Measurements from ENCODE around the gene UNC13D. TPM values are rescaled to one million over a fixed set of nuclear protein-coding genes. Genes with fewer than 3 reads are reported as not detected.
"Not testable (repeated sequence)": the region's sequence is repeated elsewhere in the genome, so short reads cannot be mapped to it uniquely, and the experiment has no call there.

The UNC13D gene
- total RNA-seq, 1 donor from 2014 or later: 2.7 TPM

- Histone ChIP-seq H3K27me3 (ENCODE audit: insufficient read depth, low read length) (no peaks in the 10 kb centered on the region), H3K4me1 (ENCODE audit: insufficient read depth, low read length) (peaks cover 8% of the 10 kb centered on the region), H3K79me2 (ENCODE audit: insufficient read depth, low read length) (no peaks in the 10 kb centered on the region), H3K4me3 (ENCODE audit: insufficient read depth, low read depth, low read length) (no peak overlapping the region), H3K4me2 (ENCODE audit: low read length) (no peak overlapping the region), H3K27ac (ENCODE audit: low read depth, low read length) (no peak overlapping the region), H2AFZ (ENCODE audit: low read depth, low read length) (no peak overlapping the region), H3K36me3 (ENCODE audit: insufficient read depth, low read length) (no peaks in the 10 kb centered on the region), H4K20me1 (ENCODE audit: insufficient read depth, low read length) (no peaks in the 10 kb centered on the region), H3K9me3 (ENCODE audit: insufficient read depth, low read depth, low read length) (no peaks in the 10 kb centered on the region), H3K9ac (ENCODE audit: low read length) (no peak overlapping the region)
- Mint-ChIP-seq H3K9me3 (ENCODE audit: unreplicated experiment) (no peaks in the 10 kb centered on the region), H3K27ac (ENCODE audit: unreplicated experiment) (peak overlapping the region; percentile 81), H3K27me3 (ENCODE audit: low read depth, unreplicated experiment) (no peaks in the 10 kb centered on the region), H3K36me3 (ENCODE audit: low read depth, unreplicated experiment) (peaks cover 3% of the 10 kb centered on the region), H3K4me1 (ENCODE audit: low read depth, unreplicated experiment) (peaks cover 2% of the 10 kb centered on the region), H3K4me3 (ENCODE audit: unreplicated experiment) (no peak overlapping the region)
- no peak for TF ChIP-seq EZH2 (IDR thresholded peaks at IDR 0.05; ENCODE audit: insufficient read depth, low read length)
- TF ChIP-seq, protein P1, sequence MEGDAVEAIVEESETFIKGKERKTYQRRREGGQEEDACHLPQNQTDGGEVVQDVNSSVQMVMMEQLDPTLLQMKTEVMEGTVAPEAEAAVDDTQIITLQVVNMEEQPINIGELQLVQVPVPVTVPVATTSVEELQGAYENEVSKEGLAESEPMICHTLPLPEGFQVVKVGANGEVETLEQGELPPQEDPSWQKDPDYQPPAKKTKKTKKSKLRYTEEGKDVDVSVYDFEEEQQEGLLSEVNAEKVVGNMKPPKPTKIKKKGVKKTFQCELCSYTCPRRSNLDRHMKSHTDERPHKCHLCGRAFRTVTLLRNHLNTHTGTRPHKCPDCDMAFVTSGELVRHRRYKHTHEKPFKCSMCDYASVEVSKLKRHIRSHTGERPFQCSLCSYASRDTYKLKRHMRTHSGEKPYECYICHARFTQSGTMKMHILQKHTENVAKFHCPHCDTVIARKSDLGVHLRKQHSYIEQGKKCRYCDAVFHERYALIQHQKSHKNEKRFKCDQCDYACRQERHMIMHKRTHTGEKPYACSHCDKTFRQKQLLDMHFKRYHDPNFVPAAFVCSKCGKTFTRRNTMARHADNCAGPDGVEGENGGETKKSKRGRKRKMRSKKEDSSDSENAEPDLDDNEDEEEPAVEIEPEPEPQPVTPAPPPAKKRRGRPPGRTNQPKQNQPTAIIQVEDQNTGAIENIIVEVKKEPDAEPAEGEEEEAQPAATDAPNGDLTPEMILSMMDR (IDR thresholded peaks at IDR 0.05; ENCODE audit: insufficient read depth, low read depth, low read length): no peak
- DNase-seq (ENCODE audit: low read depth) (no peak), FAIRE-seq (no peak)
Measured at GRCh38 chr17:75861927-75862317, 17.7 kb upstream of the UNC13D start.

DNA sequence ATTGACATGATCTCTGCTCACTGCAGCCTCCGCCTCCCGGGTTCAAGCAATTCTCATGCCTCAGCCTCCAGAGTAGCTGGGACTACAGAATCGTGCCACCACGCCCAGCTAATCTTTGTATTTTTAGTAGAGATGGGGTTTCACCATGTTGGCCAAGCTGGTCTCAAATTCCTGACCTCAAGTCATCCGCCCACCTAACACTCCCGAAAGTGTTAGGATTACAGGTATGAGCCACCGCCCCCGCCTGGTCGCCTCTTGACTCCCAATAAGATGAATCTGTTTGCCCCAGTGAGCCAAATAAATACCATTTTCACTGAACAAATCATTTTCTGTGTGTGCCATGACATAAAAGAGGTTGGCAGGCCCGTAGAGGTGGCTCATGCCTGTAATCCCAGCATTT, 15.2 kb upstream of the UNC13D start:
- H3K27ac Mint-ChIP-seq (ENCODE audit: unreplicated experiment); H3K36me3 Mint-ChIP-seq (ENCODE audit: low read depth, unreplicated experiment); FAIRE-seq; H3K4me2 ChIP-seq (ENCODE audit: low read length); H3K4me1 Mint-ChIP-seq (ENCODE audit: low read depth, unreplicated experiment); H3K27ac ChIP-seq (ENCODE audit: low read depth, low read length); DNase-seq (ENCODE audit: low read depth); H2AFZ ChIP-seq (ENCODE audit: low read depth, low read length); H3K27me3 ChIP-seq (ENCODE audit: insufficient read depth, low read length); H3K4me3 Mint-ChIP-seq (ENCODE audit: unreplicated experiment); H3K9me3 ChIP-seq (ENCODE audit: insufficient read depth, low read depth, low read length); H3K36me3 ChIP-seq (ENCODE audit: insufficient read depth, low read length); H3K9ac ChIP-seq (ENCODE audit: low read length); H3K79me2 ChIP-seq (ENCODE audit: insufficient read depth, low read length); H3K9me3 Mint-ChIP-seq (ENCODE audit: unreplicated experiment); H3K4me3 ChIP-seq (ENCODE audit: insufficient read depth, low read depth, low read length); H3K27me3 Mint-ChIP-seq (ENCODE audit: low read depth, unreplicated experiment); H4K20me1 ChIP-seq (ENCODE audit: insufficient read depth, low read length): not testable (repeated sequence)
- peaks cover 13% of the 10 kb centered on the region for H3K4me1 ChIP-seq (ENCODE audit: insufficient read depth, low read length)

DNA sequence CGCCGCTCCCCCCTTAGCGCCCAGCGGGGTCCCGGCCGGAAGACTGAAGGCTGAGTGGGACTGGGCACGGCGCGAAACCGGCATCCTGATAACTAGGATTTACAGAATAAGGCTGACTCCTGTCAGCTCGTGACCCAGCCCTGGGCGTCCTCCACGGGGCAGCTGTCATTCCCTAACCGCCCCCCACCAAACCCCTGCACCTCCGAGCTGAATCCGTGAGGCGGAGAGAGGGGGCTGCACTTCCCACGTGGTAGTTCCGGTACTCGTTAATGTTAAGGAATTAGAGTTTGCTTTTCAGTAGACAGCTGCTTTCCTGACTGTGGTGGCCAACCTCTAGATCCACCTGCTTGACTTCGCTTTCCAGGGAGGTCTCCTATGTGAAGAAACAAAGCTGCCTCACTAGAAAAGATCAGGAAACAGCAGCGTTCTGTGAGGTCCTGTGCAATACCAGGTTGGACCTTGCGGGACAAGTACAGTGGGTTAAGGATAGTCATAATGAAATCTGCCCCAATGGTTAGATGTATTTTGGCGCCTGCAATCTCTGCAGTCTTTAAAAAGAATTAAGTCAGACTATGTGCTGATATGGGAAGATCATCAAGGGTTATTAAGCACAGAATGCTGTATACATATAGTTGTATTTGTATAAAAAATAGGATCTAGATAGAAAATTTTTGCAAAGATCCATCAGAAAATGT, 12.0 kb upstream of the UNC13D start:
- no peak for DNase-seq (ENCODE audit: low read depth)
- peak overlapping the region; percentile 89 for H3K4me2 ChIP-seq (ENCODE audit: low read length)
- Mint-ChIP-seq H3K27ac (ENCODE audit: unreplicated experiment) (peak overlapping the region; percentile 8), H3K36me3 (ENCODE audit: low read depth, unreplicated experiment) (peaks cover 4% of the 10 kb centered on the region), H3K4me3 (ENCODE audit: unreplicated experiment) (peak overlapping the region; percentile 89), H3K9me3 (ENCODE audit: unreplicated experiment) (no peaks in the 10 kb centered on the region), H3K27me3 (ENCODE audit: low read depth, unreplicated experiment) (no peaks in the 10 kb centered on the region), H3K4me1 (ENCODE audit: low read depth, unreplicated experiment) (peaks cover 8% of the 10 kb centered on the region)
- H3K27ac ChIP-seq (ENCODE audit: low read depth, low read length): peak overlapping the region; percentile 87
- H3K27me3 ChIP-seq (ENCODE audit: insufficient read depth, low read length): no peaks in the 10 kb centered on the region
- no peak for FAIRE-seq
- peak overlapping the region; percentile 89 for H3K4me3 ChIP-seq (ENCODE audit: insufficient read depth, low read depth, low read length)
- peaks cover 26% of the 10 kb centered on the region for H3K4me1 ChIP-seq (ENCODE audit: insufficient read depth, low read length)
- TF ChIP-seq, protein P1 (IDR thresholded peaks at IDR 0.05; ENCODE audit: insufficient read depth, low read depth, low read length): no peak
- no peak for TF ChIP-seq EZH2 (IDR thresholded peaks at IDR 0.05; ENCODE audit: insufficient read depth, low read length)
- H2AFZ ChIP-seq (ENCODE audit: low read depth, low read length): peak overlapping the region; percentile 92
- H3K9me3 ChIP-seq (ENCODE audit: insufficient read depth, low read depth, low read length): no peaks in the 10 kb centered on the region
- H3K9ac ChIP-seq (ENCODE audit: low read length): peak overlapping the region; percentile 90
- peaks cover 7% of the 10 kb centered on the region for H3K79me2 ChIP-seq (ENCODE audit: insufficient read depth, low read length)
- no peaks in the 10 kb centered on the region for H4K20me1 ChIP-seq (ENCODE audit: insufficient read depth, low read length)
- no peaks in the 10 kb centered on the region for H3K36me3 ChIP-seq (ENCODE audit: insufficient read depth, low read length)
